Heart left ventricle (tissue), 16 donors: ENCODE results near the gene XPNPEP1. TPM values are rescaled to one million over a fixed set of nuclear protein-coding genes. Genes with fewer than 3 reads are reported as not detected.

Experiments
- ATAC-seq, 4 donors: fragments of 200-7000 bp; cut with Tn5 transposase; one replicate each; pipeline ENCODE4 v1.9.1; 2020 to 2022; ENCODE audit warnings: moderate library complexity in 4 of 4, mild to moderate bottlenecking in 3 of 4, moderate number of reproducible peaks in 1 of 4
- DNase-seq, 5 donors: peaks; one replicate each; pipeline ENCODE4 v3.0.0-alpha.2; 2020
- H3K27ac ChIP-seq, 12 donors: fragments of 200-600 bp; sonication (generic) in 4 of 12; one replicate each; pipeline versions ENCODE4 v1.5.0 to v1.8.0; 2016 to 2022; ENCODE audit warnings: mild to moderate bottlenecking in 2 of 12
- H3K27me3 ChIP-seq, 9 donors: fragments of 200-600 bp; sonication (generic) in 2 of 9; one replicate each; pipeline versions ENCODE4 v1.5.1 to v1.8.0; 2016 to 2022; ENCODE audit warnings: mild to moderate bottlenecking in 3 of 9
- H3K36me3 ChIP-seq, 9 donors: fragments of 200-600 bp; sonication (generic) in 2 of 9; one replicate each; pipeline versions ENCODE4 v1.5.0 to v1.8.0; 2018 to 2022; ENCODE audit warnings: mild to moderate bottlenecking in 2 of 9
- H3K4me1 ChIP-seq, 12 donors: fragments of 200-600 bp; sonication (generic) in 4 of 12; one replicate each; pipeline versions ENCODE4 v1.5.0 to v1.8.0; 2016 to 2022; ENCODE audit warnings: mild to moderate bottlenecking in 3 of 12
- H3K4me3 ChIP-seq, 12 donors: fragments of 200-600 bp; sonication (generic) in 4 of 12; one replicate each; pipeline versions ENCODE4 v1.5.0 to v1.8.0; 2017 to 2022; ENCODE audit warnings: mild to moderate bottlenecking in 9 of 12, moderate library complexity in 4 of 12
- H3K9me3 ChIP-seq, 12 donors: fragments of 200-600 bp; sonication (generic) in 4 of 12; one replicate each; pipeline versions ENCODE4 v1.5.0 to v1.8.0; 2016 to 2022; ENCODE audit warnings: mild to moderate bottlenecking in 1 of 12
- CTCF ChIP-seq, 12 donors: fragments of 200-600 bp; sonication (generic) in 4 of 12; IDR thresholded peaks; one replicate each; pipeline versions ENCODE4 v1.5.0 to v1.8.0; 2018 to 2022; ENCODE audit warnings: antibody characterized with exemption in 12 of 12, mild to moderate bottlenecking in 5 of 12
- POLR2A ChIP-seq, 2 donors: fragments of 450-650 bp; IDR thresholded peaks; one replicate each; pipeline ENCODE4 v1.6.1; 2017; ENCODE audit warnings: antibody characterized with exemption in 2 of 2, mild to moderate bottlenecking in 2 of 2, moderate library complexity in 2 of 2
- WGBS, 4 donors: extraction: QIAGEN DNeasy Blood & Tissue Kit in 2 of 4; methylation state at CpG; one replicate each; pipeline versions ENCODE4 v1.1.5 to v1.1.7; 2013 to 2018; 5-methylcytosine and 5-hydroxymethylcytosine counted together
- intact Hi-C, 10 donors: fragments of 100-400 bp; cut with DNase I; formaldehyde crosslinking; loops; one replicate each; pipeline versions ENCODE4 v1.11.1 to v1.14.2; 2022
- polyA plus RNA-seq, 2 donors: library from polyadenylated mRNA; stranded (reverse); fragments of 200-250 nt; gene quantifications; one replicate each; pipeline ENCODE4 v1.2.3, GENCODE V29; 2013
- total RNA-seq, 9 donors: library from RNA; depleted of rRNA in 2 of 9; stranded (reverse); fragments of >200 nt in 2 of 9; fragmentation: NEBNext Ultra II Directional in 3 of 9; extraction: Animal tissue kit (Norgen Biotek cat#: 25700) in 3 of 9; gene quantifications; one replicate each; pipeline versions ENCODE4 v1.1.0 to v1.2.4, GENCODE V29; 2016 to 2023
- donor health status: ischemic (EF 13 %, LVEDD 7.1; RV severe dilation, severe dysfunction).
- donor health status: healthy with polysubstance abuse.
- donor health status: DM: no; HTN: yes; CAD: no.
- donor health status: DM: no; HTN: no; CAD: no.
- donor health status: ischemic (EF 25% LVEDD 6.9; RV normal size, moderate dysfunction).
- donor health status: ischemic (EF 25% LVEDD 5.7; RV mildly dilated, moderate dysfunction).
- donor health status: healthy.
- donor health status: DM: yes; HTN: yes; CAD: no.
- donor health status: ischemic (EF 35%, LVEDD 5.7; RV mildly dilated, moderate dysfunction).
- donor health status: nonischemic (EF 11% LVEDD 7.7; RV severe dilation, severe dysfunction).
- donor health status: DM: yes; HTN: yes; CAD: no.
- donor health status: PGD.
- donor health status: ischemic (EF 29% LVEDD 5.4; RV normal size, mild dysfunction).
- donor health status: nonischemic (EF 23%, LVEDD 6.1; RV moderate dilation, normal function).

XPNPEP1 gene
- total and polyA plus RNA-seq, 11 donors: 14.5 to 77.0 (median 46.2) TPM

- 54 to 67% (median 64%) methylated on average over 5 of the region's 5 CpGs for WGBS, 4 donors
- TF ChIP-seq POLR2A (IDR thresholded peaks at IDR 0.05) (no peak), CTCF (IDR thresholded peaks at IDR 0.05) (no peak)
- Histone ChIP-seq H3K4me3 (no peak overlapping the region), H3K27ac (peak overlapping the region in 5 of 12 donors; percentile 33 to 57 (median 45)), H3K4me1 (peaks cover 0 to 39% (median 17%) of the 10 kb centered on the region in 12 donors), H3K27me3 (no peaks in the 10 kb centered on the region), H3K9me3 (no peaks in the 10 kb centered on the region), H3K36me3 (no peaks in the 10 kb centered on the region)
- intact Hi-C loops: loop anchor here in 2 of 10 donors (5.0 kb wide), 2 partner anchors 37 to 43 kb away; no protein-coding TSS in a partner anchor
- peak; percentile 32 to 67 (median 52) for ATAC-seq
- DNase-seq: peak in 1 of 5 donors; percentile 37
Observed at GRCh38 chr10:109933984-109934565, 10.8 kb upstream of the XPNPEP1 start.

GRCh38 chr10:109932968-109933367, 9.7 kb upstream of the XPNPEP1 start:
- intact Hi-C loops: loop anchor here in 2 of 10 donors (5.0 kb wide), 2 partner anchors 36 to 44 kb away; no protein-coding TSS in a partner anchor
- no peak for ATAC-seq
- no peaks in the 10 kb centered on the region for H3K36me3 ChIP-seq

GRCh38 chr10:109932391-109932790, 9.1 kb upstream of the XPNPEP1 start:
- Histone ChIP-seq H3K27me3 (no peaks in the 10 kb centered on the region), H3K4me1 (peaks cover 0 to 39% (median 18%) of the 10 kb centered on the region in 12 donors), H3K4me3 (no peak overlapping the region), H3K9me3 (no peaks in the 10 kb centered on the region), H3K36me3 (no peaks in the 10 kb centered on the region), H3K27ac (no peak overlapping the region)
- intact Hi-C loops: loop anchor here in 2 of 10 donors (5.0 kb wide), 2 partner anchors 35 to 45 kb away; no protein-coding TSS in a partner anchor
- WGBS, 4 donors: 96 to 100% (median 98%) methylated on average over 1 of the region's 1 CpG
- no peak for DNase-seq
- no peak for ATAC-seq
- TF ChIP-seq CTCF (IDR thresholded peaks at IDR 0.05) (no peak), POLR2A (IDR thresholded peaks at IDR 0.05) (no peak)

More at GRCh38 chr10:109932968-109933367, 9.7 kb upstream of the XPNPEP1 start:
- no peak overlapping the region for H3K4me3 ChIP-seq
- no peaks in the 10 kb centered on the region for H3K27me3 ChIP-seq
- no peaks in the 10 kb centered on the region for H3K9me3 ChIP-seq
- DNase-seq: no peak
- peaks cover 0 to 39% (median 18%) of the 10 kb centered on the region in 12 donors for H3K4me1 ChIP-seq
- TF ChIP-seq CTCF (IDR thresholded peaks at IDR 0.05): no peak
- TF ChIP-seq POLR2A (IDR thresholded peaks at IDR 0.05): no peak
- WGBS, 4 donors: 96 to 97% (median 97%) methylated on average over 3 of the region's 3 CpGs
- no peak overlapping the region for H3K27ac ChIP-seq

GRCh38 chr10:109931163-109931562, 7.9 kb upstream of the XPNPEP1 start:
- intact Hi-C loops: loop anchor here in 2 of 10 donors (5.0 kb wide), 2 partner anchors 34 to 46 kb away; no protein-coding TSS in a partner anchor
- 93 to 100% (median 99%) methylated on average over 1 of the region's 1 CpG for WGBS, 4 donors
- no peak for ATAC-seq

More at GRCh38 chr10:109931163-109931562, 7.9 kb upstream of the XPNPEP1 start:
- Histone ChIP-seq H3K4me3 (no peak overlapping the region), H3K27ac (no peak overlapping the region), H3K9me3 (no peaks in the 10 kb centered on the region), H3K27me3 (no peaks in the 10 kb centered on the region), H3K4me1 (peaks cover 0 to 39% (median 18%) of the 10 kb centered on the region in 12 donors), H3K36me3 (no peaks in the 10 kb centered on the region)
- TF ChIP-seq CTCF (IDR thresholded peaks at IDR 0.05) (no peak), POLR2A (IDR thresholded peaks at IDR 0.05) (no peak)
- no peak for DNase-seq
